MCF 10A (cell line): ENCODE data around the gene NR3C2. TPM values are rescaled to one million over a fixed set of nuclear protein-coding genes. Genes with fewer than 3 reads are reported as not detected.

ENCODE experiments used
- BruUV-seq: library from RNA; stranded (reverse); fragments of 400-500 nt; replicated peaks from 2 replicates; lab custom pipeline; 2021; lab: Mats Ljungman, UMichigan
- CTCF ChIA-PET: fragments of 300-600 bp; sonication (Branson Sonifier 250); formaldehyde crosslinking; extraction: SDS; loops from one replicate; lab custom pipeline; 2021; ENCODE audit warnings: antibody characterized with exemption, inconsistent platforms; lab: Yijun Ruan, JAX
- POLR2A ChIA-PET: fragments of 300-600, 350-650 bp; sonication (Branson Sonifier 250); formaldehyde crosslinking; extraction: SDS; loops from one replicate; lab custom pipeline; 2020; ENCODE audit warnings: antibody characterized with exemption, inconsistent platforms; lab: Yijun Ruan, JAX
- DNase-seq: peaks from one replicate; pipeline ENCODE4 v3.0.0-alpha.2; 2018; ENCODE audit not compliant: unreplicated experiment
- H3K27ac Mint-ChIP-seq: one replicate; pipeline ENCODE4 v1.8.0; 2022; ENCODE audit warnings: mild to moderate bottlenecking, low read depth, mixed read lengths; ENCODE audit not compliant: unreplicated experiment
- H3K27me3 Mint-ChIP-seq: one replicate; pipeline ENCODE4 v1.8.0; 2022; ENCODE audit warnings: mixed read lengths; ENCODE audit not compliant: insufficient read depth, unreplicated experiment
- H3K36me3 Mint-ChIP-seq: one replicate; pipeline ENCODE4 v1.8.0; 2022; ENCODE audit warnings: mild to moderate bottlenecking, moderate library complexity, mixed read lengths; ENCODE audit not compliant: insufficient read depth, unreplicated experiment
- H3K4me1 Mint-ChIP-seq: one replicate; pipeline ENCODE4 v1.8.0; 2022; ENCODE audit warnings: mixed read lengths; ENCODE audit not compliant: insufficient read depth, unreplicated experiment
- H3K4me3 Mint-ChIP-seq: one replicate; pipeline ENCODE4 v1.8.0; 2022; ENCODE audit warnings: mild to moderate bottlenecking, moderate library complexity, mixed read lengths; ENCODE audit not compliant: unreplicated experiment
- H3K9me3 Mint-ChIP-seq: one replicate; pipeline ENCODE4 v1.8.0; 2022; ENCODE audit warnings: mixed read lengths; ENCODE audit not compliant: unreplicated experiment
- CTCF ChIP-seq: fragments of 200-600 bp; IDR thresholded peaks from one replicate; pipeline ENCODE4 v1.8.0; 2022; ENCODE audit warnings: antibody characterized with exemption, mild to moderate bottlenecking; ENCODE audit not compliant: unreplicated experiment
- intact Hi-C: fragments of 100-400 bp; cut with micrococcal nuclease; formaldehyde crosslinking; loops from 2 replicates; pipeline ENCODE4 v1.14.1; 2022
- total RNA-seq: library from RNA; stranded (reverse); gene quantifications from 2 replicates; pipeline ENCODE4 v1.2.3, GENCODE V29; 2022

Gene NR3C2
- total RNA-seq, 1 experiment from 2014 or later = 0.21 TPM

DNA sequence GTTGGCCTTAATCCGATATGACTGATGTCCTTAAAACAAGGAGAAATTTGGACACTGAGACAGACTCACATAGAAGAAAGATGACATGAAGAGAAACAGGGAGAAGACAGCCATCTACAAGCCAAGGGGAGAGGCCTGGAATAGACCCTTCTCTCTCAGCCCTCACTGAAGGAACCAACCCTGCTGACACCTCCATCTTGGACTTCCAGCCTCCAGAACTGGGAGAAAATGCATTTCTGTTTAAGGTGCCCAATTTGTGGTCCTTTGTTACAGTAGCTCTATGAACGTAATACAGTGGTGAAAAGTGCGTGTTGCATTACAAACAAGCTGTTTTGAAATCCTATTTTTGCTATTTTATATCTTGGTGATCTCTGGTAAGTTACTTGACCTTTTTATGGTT lies 366.8 kb downstream of the NR3C2 start:
- no peaks in the 10 kb centered on the region for H3K27me3 Mint-ChIP-seq
- no peak for DNase-seq
- ChIA-PET POLR2A (no interaction called here), CTCF (no interaction called here)
- BruUV-seq = no TSS peak
- no peak overlapping the region for H3K4me3 Mint-ChIP-seq
- no peak for TF ChIP-seq CTCF
- intact Hi-C loops = no loop called here
- H3K9me3 Mint-ChIP-seq = peaks cover 24% of the 10 kb centered on the region
- peaks cover 58% of the 10 kb centered on the region for H3K36me3 Mint-ChIP-seq
- H3K4me1 Mint-ChIP-seq = no peaks in the 10 kb centered on the region
- no peak overlapping the region for H3K27ac Mint-ChIP-seq

GRCh38 chr4:148074462-148074861 lies 367.8 kb downstream of the NR3C2 start:
- no peak overlapping the region for H3K27ac Mint-ChIP-seq
- BruUV-seq = no TSS peak
- ChIA-PET POLR2A (no interaction called here), CTCF (no interaction called here)
- no peak for DNase-seq
- H3K4me1 Mint-ChIP-seq = no peaks in the 10 kb centered on the region
- H3K4me3 Mint-ChIP-seq = no peak overlapping the region
- H3K36me3 Mint-ChIP-seq = peaks cover 52% of the 10 kb centered on the region
- no peak for TF ChIP-seq CTCF
- peaks cover 24% of the 10 kb centered on the region for H3K9me3 Mint-ChIP-seq
- no peaks in the 10 kb centered on the region for H3K27me3 Mint-ChIP-seq
- intact Hi-C loops = no loop called here

DNA sequence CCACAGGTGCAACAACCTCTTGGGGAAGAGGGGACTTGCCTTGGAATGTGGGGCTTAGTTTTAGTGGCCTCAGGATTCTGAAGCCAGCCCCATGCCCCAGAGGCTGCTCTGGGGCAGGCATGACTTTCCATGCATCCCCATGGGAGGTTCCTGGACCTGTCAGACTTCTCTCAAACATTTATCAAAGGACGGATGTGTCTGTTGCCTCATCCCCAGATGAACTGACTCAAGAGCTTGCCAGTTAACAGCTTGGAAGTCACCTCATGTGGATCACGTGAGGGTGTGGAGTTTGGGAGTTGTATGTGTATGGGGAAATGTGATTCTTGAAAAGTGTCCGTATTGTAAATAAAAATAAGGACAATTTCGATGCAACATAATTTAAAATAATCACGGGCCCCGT lies 368.9 kb downstream of the NR3C2 start:
- H3K4me1 Mint-ChIP-seq = no peaks in the 10 kb centered on the region
- TF ChIP-seq CTCF = no peak
- peaks cover 24% of the 10 kb centered on the region for H3K9me3 Mint-ChIP-seq
- BruUV-seq = no TSS peak
- CTCF ChIA-PET = no interaction called here
- no peaks in the 10 kb centered on the region for H3K27me3 Mint-ChIP-seq
- peaks cover 46% of the 10 kb centered on the region for H3K36me3 Mint-ChIP-seq
- no peak overlapping the region for H3K4me3 Mint-ChIP-seq
- intact Hi-C loops = no loop called here
- H3K27ac Mint-ChIP-seq = no peak overlapping the region
- POLR2A ChIA-PET = no interaction called here
- DNase-seq = no peak

- ChIA-PET POLR2A (no interaction called here), CTCF (no interaction called here)
- H3K4me1 Mint-ChIP-seq = no peaks in the 10 kb centered on the region
- no TSS peak for BruUV-seq
- peaks cover 44% of the 10 kb centered on the region for H3K36me3 Mint-ChIP-seq
- H3K4me3 Mint-ChIP-seq = no peak overlapping the region
- no peak for DNase-seq
- TF ChIP-seq CTCF = no peak
- H3K27ac Mint-ChIP-seq = no peak overlapping the region
- H3K27me3 Mint-ChIP-seq = no peaks in the 10 kb centered on the region
- peaks cover 24% of the 10 kb centered on the region for H3K9me3 Mint-ChIP-seq
- intact Hi-C loops = no loop called here
Observed at GRCh38 chr4:148072789-148073188, 369.4 kb downstream of the NR3C2 start.
